ENCODE data around the gene REEP6.
"Not testable (repeated sequence)": the region's sequence is repeated elsewhere in the genome, so short reads cannot be mapped to it uniquely, and the experiment has no call there.

Gene REEP6

GRCh38 chr19:1514295-1514661 lies 23.3 kb downstream of the REEP6 start:
- in situ Hi-C loops (cut with HindIII; ENCODE audit: low pct_ligation_motif_present, low pct_unique_long_range_greater_than_20kb, low sequenced_read_pairs), result no loop called here
- DNase-seq, result no peak

DNA sequence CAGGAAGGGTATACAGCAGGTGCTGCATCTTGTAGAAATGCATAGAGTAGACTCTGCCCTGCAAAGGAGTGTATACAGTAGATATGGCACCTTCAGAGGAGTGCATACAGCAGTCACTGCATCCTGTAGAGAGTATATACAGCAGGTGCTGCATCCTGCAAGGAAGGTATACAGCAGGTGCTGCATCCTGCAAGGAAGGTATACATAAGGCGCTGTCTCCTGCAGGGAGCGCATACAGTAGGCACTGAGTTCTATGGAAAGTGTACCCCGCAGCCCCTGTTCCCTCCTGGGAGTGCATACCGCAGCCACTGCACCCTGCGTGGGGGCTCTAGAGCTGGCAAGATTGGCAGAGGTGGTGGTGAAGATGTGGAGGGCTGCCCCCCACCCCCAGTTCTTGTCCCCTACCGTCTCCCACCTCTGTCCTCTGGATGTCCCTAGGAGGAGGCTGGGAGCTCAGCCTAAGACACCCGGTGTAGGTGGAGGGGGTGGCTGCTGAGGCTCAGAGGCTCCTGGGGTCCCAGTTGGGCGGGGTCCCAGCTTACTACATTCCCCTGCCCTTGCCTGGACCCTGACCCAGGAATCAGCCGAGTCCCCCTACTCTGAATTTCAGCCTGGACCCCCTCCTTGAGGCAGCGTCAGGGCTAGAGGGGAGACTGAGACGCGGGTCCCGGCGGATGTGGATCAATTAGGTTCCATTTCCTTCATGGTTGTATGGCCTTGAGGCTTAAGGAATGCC lies 24.2 kb downstream of the REEP6 start:
- in situ Hi-C loops (cut with HindIII; ENCODE audit: low pct_ligation_motif_present, low pct_unique_long_range_greater_than_20kb, low sequenced_read_pairs), result no loop called here
- no peak for DNase-seq

- in situ Hi-C loops (cut with HindIII; ENCODE audit: low pct_ligation_motif_present, low pct_unique_long_range_greater_than_20kb, low sequenced_read_pairs), result no loop called here
- DNase-seq, result no peak
Observed at GRCh38 chr19:1516395-1516753, 25.4 kb downstream of the REEP6 start.

- in situ Hi-C loops (cut with HindIII; ENCODE audit: low pct_ligation_motif_present, low pct_unique_long_range_greater_than_20kb, low sequenced_read_pairs), result no loop called here
- no peak for DNase-seq
Observed at GRCh38 chr19:1518471-1518870, 27.5 kb downstream of the REEP6 start.

DNA sequence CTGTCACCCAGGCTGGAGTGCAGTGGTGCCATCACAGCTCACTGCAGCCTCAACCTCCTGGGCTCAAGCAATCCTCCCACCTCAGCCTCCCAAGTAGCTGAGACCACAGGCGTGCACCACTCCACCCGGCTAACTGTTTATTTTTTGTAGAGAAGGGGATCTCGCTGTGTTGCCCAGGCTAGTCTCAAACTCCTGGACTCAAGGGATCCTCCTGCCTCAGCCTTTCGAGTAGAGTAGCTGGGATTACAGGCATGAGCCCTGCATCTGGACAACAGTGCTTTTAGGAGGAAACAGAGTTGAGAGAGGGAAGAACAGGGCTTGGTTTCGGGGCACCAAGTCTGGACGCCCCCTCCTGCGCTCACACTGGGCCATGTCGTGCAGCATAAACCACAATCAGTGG lies 28.8 kb downstream of the REEP6 start:
- in situ Hi-C loops (cut with HindIII; ENCODE audit: low pct_ligation_motif_present, low pct_unique_long_range_greater_than_20kb, low sequenced_read_pairs); DNase-seq: not testable (repeated sequence)

DNA sequence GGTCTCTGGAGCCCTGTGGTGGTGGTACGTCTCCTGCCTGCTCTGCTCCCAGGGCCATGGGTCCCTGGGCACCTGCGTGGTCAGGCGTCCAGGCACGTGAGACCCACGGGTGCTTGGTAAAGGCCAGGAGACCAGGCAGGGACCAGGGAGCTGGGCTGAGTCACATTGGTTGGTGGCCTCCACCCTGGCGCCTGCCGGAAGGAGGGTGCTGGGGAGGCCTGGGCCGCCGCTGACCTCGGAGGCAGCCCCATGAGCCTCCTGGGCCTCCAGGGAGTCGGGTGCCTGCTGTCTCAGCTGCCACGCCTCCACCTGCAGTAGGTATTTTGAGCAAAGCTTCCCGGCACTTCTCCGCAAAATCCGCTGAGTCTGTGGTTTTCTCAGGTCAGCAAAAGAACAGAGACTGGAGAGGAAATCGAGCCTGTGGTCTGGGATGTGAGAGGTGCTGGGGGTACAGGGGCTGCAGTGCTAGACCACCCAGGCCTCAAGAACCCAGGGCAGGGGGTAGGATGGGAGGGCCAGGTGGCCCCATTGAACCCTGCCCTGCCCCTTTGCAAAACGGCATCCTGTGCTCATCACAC lies 29.3 kb downstream of the REEP6 start:
- no peak for DNase-seq

DNA sequence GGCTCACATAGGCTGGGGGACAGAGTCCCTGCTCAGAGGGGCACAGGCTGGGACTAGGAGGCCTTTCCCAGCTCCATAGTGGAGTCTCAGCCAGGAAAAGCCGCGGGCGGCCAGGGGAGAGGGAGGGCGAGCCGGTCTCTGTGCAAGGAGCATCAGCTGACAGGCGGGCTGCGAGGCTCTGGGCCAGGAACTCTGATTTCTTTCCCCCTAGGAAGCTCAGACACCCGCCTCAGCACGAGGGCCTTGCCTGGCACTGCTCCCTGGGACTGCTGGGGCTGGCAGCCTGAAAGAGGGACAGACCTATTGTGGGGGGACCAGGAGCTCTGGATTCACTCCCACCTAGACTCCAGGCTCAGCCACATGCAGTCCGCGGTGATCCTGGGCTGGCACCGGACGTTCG lies 30.7 kb downstream of the REEP6 start:
- no peak for DNase-seq
- in situ Hi-C loops (cut with HindIII; ENCODE audit: low pct_ligation_motif_present, low pct_unique_long_range_greater_than_20kb, low sequenced_read_pairs), result no loop called here

More for the DNA sequence above, 29.3 kb downstream of the REEP6 start:
- in situ Hi-C loops (cut with HindIII; ENCODE audit: low pct_ligation_motif_present, low pct_unique_long_range_greater_than_20kb, low sequenced_read_pairs), result no loop called here

- in situ Hi-C loops (cut with HindIII; ENCODE audit: low pct_ligation_motif_present, low pct_unique_long_range_greater_than_20kb, low sequenced_read_pairs), result no loop called here
- no peak for DNase-seq
Observed at GRCh38 chr19:1522061-1522460, 31.1 kb downstream of the REEP6 start.

- no peak for DNase-seq
- in situ Hi-C loops (cut with HindIII; ENCODE audit: low pct_ligation_motif_present, low pct_unique_long_range_greater_than_20kb, low sequenced_read_pairs), result no loop called here
Observed at GRCh38 chr19:1522838-1523237, 31.9 kb downstream of the REEP6 start.

DNA sequence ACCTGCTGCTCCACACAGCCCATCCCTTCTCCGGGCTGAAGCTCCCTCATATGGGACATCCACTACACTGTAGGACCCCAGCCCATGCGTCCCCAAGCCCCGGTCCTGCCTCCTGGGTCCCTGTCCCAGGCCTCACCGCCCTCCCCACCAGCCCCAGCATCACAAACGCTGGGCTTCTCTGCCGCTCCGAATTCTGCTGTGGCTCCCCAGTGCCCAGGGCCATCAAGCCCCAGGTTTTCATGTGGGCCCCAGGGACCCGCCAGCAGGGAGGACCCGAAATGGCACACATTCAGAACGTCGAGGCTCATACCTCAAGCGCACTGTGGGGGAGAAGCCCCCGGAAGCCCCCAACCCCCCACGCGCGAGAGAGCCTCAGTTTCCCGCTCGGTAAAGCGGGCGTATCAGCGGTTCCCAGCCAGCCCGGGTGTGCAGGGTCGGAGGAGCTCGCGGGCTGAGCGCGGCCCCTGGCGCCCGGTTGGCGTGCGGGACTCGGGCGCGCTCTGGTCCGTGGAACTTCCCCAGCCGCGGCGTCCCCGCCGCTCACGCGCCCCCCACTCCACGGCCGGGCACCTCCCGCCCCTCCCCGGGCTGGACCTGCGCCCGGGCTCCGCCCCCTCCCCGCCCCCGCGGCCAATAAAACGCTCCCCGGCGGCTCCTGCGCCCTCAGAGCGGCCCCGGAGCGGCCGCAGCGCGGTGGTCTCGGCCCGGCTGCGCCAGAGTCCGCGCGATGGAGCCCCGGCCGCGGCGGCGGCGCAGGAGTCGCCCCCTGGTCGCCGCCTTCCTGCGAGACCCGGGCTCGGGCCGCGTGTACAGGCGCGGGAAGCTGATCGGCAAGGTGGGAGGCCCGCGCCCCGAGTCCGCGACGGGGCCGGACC lies 32.7 kb downstream of the REEP6 start, which contains the start of gene PLK5:
Gene PLK5 (plus strand): TSS at position 666 of the 875 bp plus-strand sequence. CDS start 2,920 bp downstream, outside the sequence.
- in situ Hi-C loops (cut with HindIII; ENCODE audit: low pct_ligation_motif_present, low pct_unique_long_range_greater_than_20kb, low sequenced_read_pairs), result no loop called here
- DNase-seq, result no peak

- in situ Hi-C loops (cut with HindIII; ENCODE audit: low pct_ligation_motif_present, low pct_unique_long_range_greater_than_20kb, low sequenced_read_pairs), result no loop called here
- DNase-seq, result no peak
Observed at GRCh38 chr19:1524287-1524971, 33.4 kb downstream of the REEP6 start.

DNA sequence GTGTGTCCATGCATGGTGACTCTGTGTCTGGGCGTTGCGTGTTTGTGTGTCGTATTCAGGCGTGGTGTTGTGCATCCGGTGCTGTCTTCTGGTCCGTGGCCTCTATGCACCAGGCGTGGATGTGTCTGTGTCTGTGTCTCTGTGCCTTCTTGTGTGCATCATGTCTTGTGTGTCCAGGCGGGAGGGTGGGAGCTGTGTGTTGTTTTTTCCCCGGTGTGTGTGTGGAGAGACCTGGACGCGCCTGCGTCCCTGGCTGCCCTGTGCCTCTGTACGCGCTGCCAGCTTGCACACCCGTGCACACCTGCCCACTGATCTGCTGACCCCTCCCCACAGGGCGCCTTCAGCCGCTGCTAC lies 34.0 kb downstream of the REEP6 start:
- DNase-seq, result no peak
- in situ Hi-C loops (cut with HindIII; ENCODE audit: low pct_ligation_motif_present, low pct_unique_long_range_greater_than_20kb, low sequenced_read_pairs), result no loop called here

DNA sequence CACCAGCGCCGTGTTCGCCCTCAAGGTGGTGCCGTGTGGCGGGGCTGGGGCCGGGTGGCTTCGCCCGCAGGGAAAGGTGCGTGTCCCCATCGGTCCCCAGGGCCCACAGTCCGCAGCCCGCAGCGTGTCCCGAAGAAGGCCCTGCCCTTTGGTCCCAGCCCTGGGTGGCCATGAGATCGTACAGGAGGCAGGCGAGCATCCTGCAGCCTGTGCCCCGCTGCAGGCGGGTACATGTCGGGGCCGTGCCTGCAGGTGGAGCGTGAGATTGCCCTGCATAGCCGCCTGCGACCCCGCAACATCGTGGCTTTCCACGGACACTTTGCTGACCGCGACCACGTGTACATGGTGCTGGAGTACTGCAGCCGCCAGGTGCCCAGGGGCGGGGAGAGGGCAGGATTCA lies 34.4 kb downstream of the REEP6 start:
- DNase-seq, result no peak
- in situ Hi-C loops (cut with HindIII; ENCODE audit: low pct_ligation_motif_present, low pct_unique_long_range_greater_than_20kb, low sequenced_read_pairs), result no loop called here

- in situ Hi-C loops (cut with HindIII; ENCODE audit: low pct_ligation_motif_present, low pct_unique_long_range_greater_than_20kb, low sequenced_read_pairs), result no loop called here
- DNase-seq, result no peak
Observed at GRCh38 chr19:1526066-1526778, 35.2 kb downstream of the REEP6 start.

DNA sequence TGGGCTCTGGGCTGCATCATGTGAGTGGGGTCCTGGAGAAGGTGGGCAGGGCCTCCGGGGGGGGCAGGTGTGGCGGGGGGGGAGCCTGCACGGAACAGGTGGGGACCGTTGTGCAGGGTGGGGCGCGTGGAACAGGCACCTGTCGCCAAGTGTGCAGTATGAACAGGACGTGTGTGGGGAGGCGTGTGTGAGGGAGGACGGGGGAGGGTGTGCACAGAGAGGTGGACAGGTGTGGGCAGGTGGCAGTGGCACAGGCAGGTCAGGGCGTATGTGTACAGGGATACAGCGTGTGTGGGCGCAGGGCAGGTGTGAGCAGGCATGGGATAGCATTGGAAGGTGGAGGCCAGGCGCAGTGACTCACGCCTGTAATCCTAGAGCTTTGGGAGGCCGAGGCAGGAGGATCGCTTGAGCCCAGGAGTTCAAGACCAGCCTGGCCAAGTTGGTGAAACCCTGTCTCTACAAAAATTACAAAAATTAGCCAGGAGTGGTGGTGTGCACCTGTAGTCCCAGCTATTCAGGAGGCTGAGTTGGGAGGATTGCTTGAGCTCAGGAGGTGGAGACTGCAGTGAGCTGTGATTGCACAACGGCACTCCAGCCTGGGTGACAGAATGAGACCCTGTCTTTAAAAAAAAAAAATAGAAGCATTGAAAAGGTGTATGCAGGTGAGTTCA lies 36.1 kb downstream of the REEP6 start:
- in situ Hi-C loops (cut with HindIII; ENCODE audit: low pct_ligation_motif_present, low pct_unique_long_range_greater_than_20kb, low sequenced_read_pairs), result no loop called here
- no peak for DNase-seq

DNA sequence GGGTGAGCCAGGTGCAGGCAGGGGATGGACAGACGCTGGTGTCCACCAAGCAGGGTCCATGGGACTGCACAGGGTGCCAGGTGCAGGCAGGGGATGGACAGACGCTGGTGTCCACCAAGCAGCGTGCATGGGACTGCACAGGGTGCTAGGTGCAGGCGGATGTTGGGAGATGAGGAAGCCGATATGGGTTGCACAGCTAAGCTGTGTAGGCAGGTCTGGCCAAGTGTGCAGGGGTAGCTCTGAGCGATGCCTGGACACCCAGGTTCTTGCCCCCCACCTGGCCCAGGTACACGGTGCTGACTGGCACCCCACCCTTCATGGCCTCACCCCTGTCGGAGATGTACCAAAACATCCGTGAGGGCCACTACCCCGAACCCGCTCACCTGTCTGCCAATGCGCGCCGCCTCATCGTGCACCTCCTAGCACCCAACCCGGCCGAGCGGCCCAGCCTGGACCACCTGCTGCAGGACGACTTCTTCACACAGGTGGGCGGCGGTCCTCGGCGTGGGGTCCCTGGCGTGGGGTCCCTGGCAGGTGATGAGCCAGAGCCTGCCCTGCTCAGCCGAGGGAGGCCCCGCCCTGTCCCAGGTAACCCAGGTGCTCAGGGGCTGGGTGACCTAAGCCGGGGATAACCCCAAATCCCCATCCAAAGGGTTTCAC lies 36.8 kb downstream of the REEP6 start:
- in situ Hi-C loops (cut with HindIII; ENCODE audit: low pct_ligation_motif_present, low pct_unique_long_range_greater_than_20kb, low sequenced_read_pairs), result no loop called here
- DNase-seq, result no peak

- in situ Hi-C loops (cut with HindIII; ENCODE audit: low pct_ligation_motif_present, low pct_unique_long_range_greater_than_20kb, low sequenced_read_pairs), result no loop called here
- DNase-seq, result no peak
Observed at GRCh38 chr19:1528596-1529429, 37.8 kb downstream of the REEP6 start.

Data from ACHN (cell line).